Tibial artery (tissue), 4 donors: ENCODE measurements around the gene RASA3.

Experiments used
- DNase-seq, 2 donors: peaks; one replicate each; pipeline ENCODE4 v3.0.0-alpha.2; 2019
- H3K27ac ChIP-seq, 2 donors: fragments of 200-600 bp; sonication (generic) in 1 of 2; 1 replicate in 1 of 2; 2 replicates in 1 of 2; pipeline ENCODE4 v1.5.1; 2018 to 2019; ENCODE audit warnings: mild to moderate bottlenecking in 1 of 2
- H3K27me3 ChIP-seq, 2 donors: fragments of 200-600 bp; sonication (generic) in 1 of 2; one replicate each; pipeline versions ENCODE4 v1.5.1 to v1.6.0; 2016 to 2019
- H3K36me3 ChIP-seq, 3 donors: fragments of 200-600 bp; sonication (generic) in 2 of 3; one replicate each; pipeline ENCODE4 v1.5.1; 2016 to 2019; ENCODE audit warnings: mild to moderate bottlenecking in 2 of 3
- H3K4me1 ChIP-seq, 4 donors: fragments of 200-600 bp; sonication (generic) in 2 of 4; 1 replicate in 3 of 4; 2 replicates in 1 of 4; pipeline ENCODE4 v1.5.1; 2016 to 2019
- H3K4me3 ChIP-seq, 2 donors: fragments of 200-600 bp; sonication (generic) in 1 of 2; 1 replicate in 1 of 2; 2 replicates in 1 of 2; pipeline ENCODE4 v1.5.1; 2018 to 2019; ENCODE audit warnings: mild to moderate bottlenecking in 2 of 2
- H3K9me3 ChIP-seq, 3 donors: fragments of 200-600 bp; sonication (generic) in 1 of 3; one replicate each; pipeline ENCODE4 v1.5.1; 2016 to 2019
- intact Hi-C: fragments of 100-400 bp; cut with DNase I; formaldehyde crosslinking; loops from one replicate; pipeline ENCODE4 v1.15.0; 2023; ENCODE audit warnings: low total_unique reads
- TF ChIP-seq, protein P1 (sequence below), 2 experiments: fragments of 200-600 bp in 1 of 2; fragments of 450-650 bp in 1 of 2; IDR thresholded peaks; one replicate each; pipeline ENCODE4 v1.5.1; 2017 to 2019; ENCODE audit warnings: antibody characterized with exemption in 2 of 2, mild to moderate bottlenecking in 1 of 2, moderate library complexity in 1 of 2

The RASA3 gene

DNA sequence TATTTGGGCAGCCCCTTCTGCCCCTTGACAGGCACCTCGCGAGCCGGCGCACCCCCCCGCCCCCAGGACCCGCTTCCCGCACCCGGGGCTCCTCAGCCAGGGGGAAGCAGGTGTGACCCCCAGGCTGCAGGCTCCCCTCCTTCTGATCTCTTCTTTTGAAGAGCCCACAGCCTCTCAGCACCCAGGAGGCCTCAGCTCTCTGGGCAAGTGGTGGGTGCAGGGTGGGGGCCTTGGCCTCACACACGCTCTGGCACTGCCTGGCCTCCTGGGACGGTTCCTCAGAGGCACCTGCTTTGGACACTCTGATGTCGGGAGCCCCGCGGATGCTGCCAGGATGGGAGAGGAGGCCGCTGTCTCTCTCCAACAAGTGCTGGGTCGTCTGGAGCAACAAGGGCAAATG, 157.0 kb downstream of the RASA3 start:
- peak in 1 of 2 donors; percentile 45 for DNase-seq
- H3K9me3 ChIP-seq: no peaks in the 10 kb centered on the region
- peaks cover 0 to 23% (median 18%) of the 10 kb centered on the region in 4 donors for H3K4me1 ChIP-seq
- peaks cover 20 to 64% (median 52%) of the 10 kb centered on the region in 3 donors for H3K36me3 ChIP-seq
- H3K27ac ChIP-seq: no peak overlapping the region
- intact Hi-C loops: no loop called here
- TF ChIP-seq, protein P1, sequence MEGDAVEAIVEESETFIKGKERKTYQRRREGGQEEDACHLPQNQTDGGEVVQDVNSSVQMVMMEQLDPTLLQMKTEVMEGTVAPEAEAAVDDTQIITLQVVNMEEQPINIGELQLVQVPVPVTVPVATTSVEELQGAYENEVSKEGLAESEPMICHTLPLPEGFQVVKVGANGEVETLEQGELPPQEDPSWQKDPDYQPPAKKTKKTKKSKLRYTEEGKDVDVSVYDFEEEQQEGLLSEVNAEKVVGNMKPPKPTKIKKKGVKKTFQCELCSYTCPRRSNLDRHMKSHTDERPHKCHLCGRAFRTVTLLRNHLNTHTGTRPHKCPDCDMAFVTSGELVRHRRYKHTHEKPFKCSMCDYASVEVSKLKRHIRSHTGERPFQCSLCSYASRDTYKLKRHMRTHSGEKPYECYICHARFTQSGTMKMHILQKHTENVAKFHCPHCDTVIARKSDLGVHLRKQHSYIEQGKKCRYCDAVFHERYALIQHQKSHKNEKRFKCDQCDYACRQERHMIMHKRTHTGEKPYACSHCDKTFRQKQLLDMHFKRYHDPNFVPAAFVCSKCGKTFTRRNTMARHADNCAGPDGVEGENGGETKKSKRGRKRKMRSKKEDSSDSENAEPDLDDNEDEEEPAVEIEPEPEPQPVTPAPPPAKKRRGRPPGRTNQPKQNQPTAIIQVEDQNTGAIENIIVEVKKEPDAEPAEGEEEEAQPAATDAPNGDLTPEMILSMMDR (IDR thresholded peaks at IDR 0.05): no peak
- H3K27me3 ChIP-seq: no peaks in the 10 kb centered on the region
- no peak overlapping the region for H3K4me3 ChIP-seq

- Histone ChIP-seq H3K4me1 (peaks cover 0 to 23% (median 19%) of the 10 kb centered on the region in 4 donors), H3K36me3 (peaks cover 17 to 55% (median 47%) of the 10 kb centered on the region in 3 donors), H3K9me3 (no peaks in the 10 kb centered on the region), H3K27ac (no peak overlapping the region), H3K27me3 (no peaks in the 10 kb centered on the region), H3K4me3 (no peak overlapping the region)
- DNase-seq: peak in 1 of 2 donors; percentile 60
- TF ChIP-seq, protein P1 (IDR thresholded peaks at IDR 0.05): no peak
- intact Hi-C loops: no loop called here
Measured at GRCh38 chr13:113974304-113975281, 157.8 kb downstream of the RASA3 start.

GRCh38 chr13:113973218-113974164, 158.9 kb downstream of the RASA3 start, which contains the start of gene C13orf46:
Gene C13orf46, minus strand, starts transcription at chr13:113974076. Its CDS starts 79 bp downstream, at chr13:113973997.
- Histone ChIP-seq H3K36me3 (peaks cover 7 to 44% (median 37%) of the 10 kb centered on the region in 3 donors), H3K27me3 (no peaks in the 10 kb centered on the region), H3K27ac (no peak within 1 kb of the TSS), H3K4me1 (peaks cover 0 to 23% (median 19%) of the 10 kb centered on the region in 4 donors), H3K9me3 (no peaks in the 10 kb centered on the region), H3K4me3 (no peak within 1 kb of the TSS)
- TF ChIP-seq, protein P1 (IDR thresholded peaks at IDR 0.05): no peak
- DNase-seq: peak in 1 of 2 donors; percentile 56
- intact Hi-C loops: no loop called here

DNA sequence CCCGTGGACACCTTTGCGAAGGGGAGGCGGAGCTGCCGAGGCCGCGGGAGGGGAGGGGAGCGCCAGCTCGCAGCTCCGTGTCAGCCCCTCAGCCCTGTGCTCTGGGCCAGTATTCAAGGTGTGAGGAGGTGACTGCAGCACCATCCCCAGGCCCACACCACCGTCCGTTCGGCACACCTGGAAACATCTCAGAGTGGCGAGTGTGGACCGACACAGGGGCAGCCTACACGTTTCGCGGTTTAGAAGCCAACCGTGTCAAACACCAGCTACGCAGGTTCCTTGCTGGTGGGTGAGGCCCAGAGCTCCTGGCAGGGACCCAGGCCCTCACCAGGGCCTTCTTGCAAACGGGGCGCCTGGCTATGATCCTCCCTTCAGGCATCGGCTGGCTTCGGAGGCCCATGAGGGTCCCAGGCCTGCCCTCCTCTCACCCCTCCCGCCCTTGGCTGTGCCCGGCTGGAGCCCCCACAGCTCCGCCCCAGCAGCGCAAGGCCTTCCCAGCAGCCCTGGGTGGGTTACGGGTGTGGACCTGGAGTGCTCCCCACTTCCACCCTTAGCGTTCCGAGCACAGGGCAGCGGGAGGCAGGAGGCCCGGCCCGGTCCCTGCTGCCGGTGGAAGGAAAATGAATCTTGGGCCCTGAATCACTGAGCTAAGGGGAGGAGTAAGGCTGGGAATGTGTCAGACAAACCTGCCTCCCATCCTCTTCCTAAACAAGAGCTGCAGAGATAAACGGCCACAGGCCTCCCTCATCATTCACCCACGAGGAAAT, 159.8 kb downstream of the RASA3 start:
- TF ChIP-seq, protein P1 (IDR thresholded peaks at IDR 0.05): no peak
- DNase-seq: peak in 1 of 2 donors; percentile 51

More for the DNA sequence above, 159.8 kb downstream of the RASA3 start:
- H3K27me3 ChIP-seq: no peaks in the 10 kb centered on the region
- H3K9me3 ChIP-seq: no peaks in the 10 kb centered on the region
- intact Hi-C loops: no loop called here
- no peak overlapping the region for H3K4me3 ChIP-seq
- H3K4me1 ChIP-seq: peaks cover 0 to 23% (median 19%) of the 10 kb centered on the region in 4 donors
- H3K27ac ChIP-seq: no peak overlapping the region
- peaks cover 0 to 36% (median 30%) of the 10 kb centered on the region in 3 donors for H3K36me3 ChIP-seq
